H1 (cell line): Measurements from ENCODE around the gene IL36B. TPM values are rescaled to one million over a fixed set of nuclear protein-coding genes. Genes with fewer than 3 reads are reported as not detected.

Source experiments
- CTCF ChIA-PET: fragments of 300-600 bp; sonication (Branson Sonifier 250); formaldehyde crosslinking; loops from one replicate; lab custom pipeline; 2021; ENCODE audit not compliant: partially characterized antibody; lab: Charles Lee
- POLR2A ChIA-PET: fragments of 300-600 bp; sonication (Branson Sonifier 250); formaldehyde crosslinking; loops from one replicate; lab custom pipeline; 2021; ENCODE audit warnings: inconsistent platforms; ENCODE audit not compliant: partially characterized antibody; lab: Charles Lee
- DNase-seq, 2 experiments: peaks; one replicate each; pipeline versions ENCODE4 v3.0.0 to v3.0.0-alpha.2; 2010 to 2022; ENCODE audit warnings: low spot score in 2 of 2, low read depth in 1 of 2, mixed read lengths in 1 of 2
- FAIRE-seq: peaks from 2 replicates; lab custom pipeline; 2011; peaks lifted over from hg19 to GRCh38; lab: Jason Lieb, UNC
- H2AFZ ChIP-seq: 2 replicates; pipeline ENCODE4 v1.8.1; 2012; ENCODE audit warnings: low read length, inconsistent platforms
- H2AK5ac ChIP-seq: 2 replicates; pipeline ENCODE4 v1.6.1; 2013; ENCODE audit warnings: low read depth, low read length
- H2BK120ac ChIP-seq: replicated peaks from 2 replicates; pipeline ENCODE3; 2013; ENCODE audit warnings: low read depth, low read length, inconsistent platforms
- H2BK12ac ChIP-seq: 2 replicates; pipeline ENCODE4 v1.6.1; 2013; ENCODE audit warnings: low read depth, low read length
- H2BK15ac ChIP-seq: 2 replicates; pipeline ENCODE4 v1.6.1; 2013; ENCODE audit warnings: low read length
- H2BK20ac ChIP-seq: 2 replicates; pipeline ENCODE4 v1.6.1; 2013; ENCODE audit warnings: low read length
- H2BK5ac ChIP-seq: 2 replicates; pipeline ENCODE4 v1.6.1; 2013; ENCODE audit warnings: low read depth, low read length
- H3K14ac ChIP-seq: 2 replicates; pipeline ENCODE4 v1.6.1; 2013; ENCODE audit warnings: inconsistent platforms; ENCODE audit not compliant: insufficient read length
- H3K18ac ChIP-seq: 2 replicates; pipeline ENCODE4 v1.6.1; 2013; ENCODE audit warnings: low read length; ENCODE audit errors: extremely low read depth
- H3K23ac ChIP-seq: 2 replicates; pipeline ENCODE4 v1.6.1; 2013; ENCODE audit warnings: inconsistent platforms; ENCODE audit not compliant: insufficient read length
- H3K23me2 ChIP-seq: 2 replicates; pipeline ENCODE4 v1.6.1; 2013; ENCODE audit warnings: low read depth, low read length
- H3K27ac ChIP-seq: 2 replicates; pipeline ENCODE4 v1.6.1; 2011; ENCODE audit warnings: low read depth, low read length, inconsistent platforms
- H3K27me3 ChIP-seq, 4 experiments: replicated peaks in 1 of 4; 1 replicate in 1 of 4; 2 replicates in 3 of 4; pipeline versions ENCODE4 v1.6.1 to v1.8.1; 2011 to 2013; ENCODE audit warnings: low read length in 3 of 4, mild to moderate bottlenecking in 3 of 4, inconsistent platforms in 2 of 4, mixed read lengths in 2 of 4, moderate library complexity in 1 of 4; ENCODE audit not compliant: control insufficient read depth in 3 of 4, insufficient read depth in 3 of 4; ENCODE audit errors: extremely low read depth in 1 of 4
- H3K36me3 ChIP-seq, 4 experiments: 2 replicates each; pipeline versions ENCODE4 v1.6.1 to v1.8.1; 2011 to 2013; ENCODE audit warnings: mild to moderate bottlenecking in 4 of 4, low read length in 3 of 4, moderate library complexity in 2 of 4, control low read depth in 1 of 4, inconsistent platforms in 1 of 4; ENCODE audit not compliant: insufficient read depth in 4 of 4, control insufficient read depth in 2 of 4
- H3K4ac ChIP-seq: replicated peaks from 2 replicates; pipeline ENCODE3; 2013; ENCODE audit warnings: low read length, low read depth, mixed read lengths, inconsistent platforms; ENCODE audit not compliant: insufficient read length
- H3K4me1 ChIP-seq, 4 experiments: replicated peaks in 1 of 4; 1 replicate in 1 of 4; 2 replicates in 3 of 4; pipeline versions ENCODE4 v1.6.1 to v1.8.1; 2011 to 2013; ENCODE audit warnings: low read length in 3 of 4, inconsistent platforms in 2 of 4, mixed read lengths in 1 of 4; ENCODE audit not compliant: insufficient read depth in 4 of 4, control insufficient read depth in 3 of 4
- H3K4me2 ChIP-seq, 2 experiments: 2 replicates each; pipeline versions ENCODE4 v1.6.1 to v1.8.1; 2011 to 2013; ENCODE audit warnings: low read depth in 2 of 2, low read length in 2 of 2, control low read depth in 1 of 2, inconsistent platforms in 1 of 2, mild to moderate bottlenecking in 1 of 2; ENCODE audit not compliant: insufficient read depth in 1 of 2
- H3K4me3 ChIP-seq, 4 experiments: fragments of 200-600, 300-600 bp in 1 of 4; sonication (generic), shearing (Covaris generic), sonication (Bioruptor Twin) in 1 of 4; 2 replicates each; pipeline versions ENCODE4 v1.5.1 to v1.8.1; 2011 to 2016; ENCODE audit warnings: low read length in 4 of 4, low read depth in 3 of 4, control low read depth in 2 of 4, inconsistent platforms in 2 of 4, mild to moderate bottlenecking in 2 of 4, mixed read lengths in 1 of 4, moderate library complexity in 1 of 4; ENCODE audit not compliant: insufficient read depth in 2 of 4; ENCODE audit errors: extremely low read depth in 1 of 4
- H3K56ac ChIP-seq: replicated peaks from 2 replicates; pipeline ENCODE3; 2013; ENCODE audit warnings: low read depth, mild to moderate bottlenecking, mixed read lengths, low read length, inconsistent platforms; ENCODE audit not compliant: insufficient read length
- H3K79me1 ChIP-seq: 2 replicates; pipeline ENCODE4 v1.6.1; 2013; ENCODE audit warnings: low read depth, low read length, control low read depth
- H3K79me2 ChIP-seq, 2 experiments: 2 replicates each; pipeline versions ENCODE4 v1.6.1 to v1.8.1; 2012 to 2013; ENCODE audit warnings: low read length in 2 of 2, mild to moderate bottlenecking in 2 of 2, inconsistent platforms in 1 of 2; ENCODE audit not compliant: insufficient read depth in 2 of 2, control insufficient read depth in 1 of 2
- H3K9ac ChIP-seq, 4 experiments: replicated peaks in 1 of 4; 1 replicate in 1 of 4; 2 replicates in 3 of 4; pipeline versions ENCODE4 v1.6.1 to v1.8.1; 2011 to 2013; ENCODE audit warnings: low read depth in 3 of 4, low read length in 3 of 4, control low read depth in 2 of 4, mild to moderate bottlenecking in 2 of 4, moderate library complexity in 2 of 4, inconsistent platforms in 1 of 4; ENCODE audit errors: extremely low read depth in 1 of 4
- H3K9me3 ChIP-seq, 2 experiments: 2 replicates each; pipeline versions ENCODE4 v1.6.1 to v1.8.1; 2012 to 2013; ENCODE audit warnings: mild to moderate bottlenecking in 2 of 2, moderate library complexity in 2 of 2, control low read depth in 1 of 2, inconsistent platforms in 1 of 2, low read depth in 1 of 2, low read length in 1 of 2, mixed read lengths in 1 of 2; ENCODE audit not compliant: insufficient read depth in 2 of 2
- H4K20me1 ChIP-seq, 2 experiments: replicated peaks in 1 of 2; 2 replicates each; pipeline versions ENCODE3 to v1.8.1; 2011 to 2013; ENCODE audit warnings: inconsistent platforms in 2 of 2, low read length in 2 of 2, mild to moderate bottlenecking in 1 of 2; ENCODE audit not compliant: insufficient read depth in 2 of 2, control insufficient read depth in 1 of 2
- H4K5ac ChIP-seq: 2 replicates; pipeline ENCODE4 v1.6.1; 2013; ENCODE audit warnings: low read length, low read depth, mixed read lengths, inconsistent platforms; ENCODE audit not compliant: insufficient read length
- H4K8ac ChIP-seq: 2 replicates; pipeline ENCODE4 v1.8.0; 2013; ENCODE audit warnings: mild to moderate bottlenecking, moderate library complexity, low read length, inconsistent platforms; ENCODE audit not compliant: insufficient read depth; ENCODE audit errors: extremely low read depth
- H4K91ac ChIP-seq: replicated peaks from 2 replicates; pipeline ENCODE3; 2013; ENCODE audit warnings: low read length, mixed read lengths, inconsistent platforms; ENCODE audit not compliant: insufficient read length
- EZH2 ChIP-seq: fragments of 200-600 bp; sonication (generic); IDR thresholded peaks from 2 replicates; pipeline ENCODE4 v1.7.1; 2012; ENCODE audit warnings: low read depth, mild to moderate bottlenecking, moderate library complexity, low read length, inconsistent platforms; ENCODE audit not compliant: severe bottlenecking
- FOSL1 ChIP-seq: IDR thresholded peaks from 2 replicates; pipeline ENCODE4 v1.6.1; 2011; ENCODE audit warnings: mild to moderate bottlenecking, low read depth, low read length, moderate library complexity; ENCODE audit not compliant: insufficient read depth
- JUN ChIP-seq: IDR thresholded peaks from 2 replicates; pipeline ENCODE4 v1.6.1; 2011; ENCODE audit warnings: low read depth, mild to moderate bottlenecking, improper control_type of control experiment, low read length
- JUND ChIP-seq: IDR thresholded peaks from 2 replicates; pipeline ENCODE4 v1.6.1; 2011; ENCODE audit warnings: mild to moderate bottlenecking, improper control_type of control experiment, low read length
- KDM1A ChIP-seq: fragments of 200-600, 300-600 bp; sonication (generic); IDR thresholded peaks from 2 replicates; pipeline ENCODE4 v1.7.1; 2016; ENCODE audit warnings: mild to moderate bottlenecking, low read length, borderline replicate concordance
- KDM4A ChIP-seq: IDR thresholded peaks from one replicate; pipeline ENCODE4 v1.7.1; 2012; ENCODE audit warnings: low read depth, mild to moderate bottlenecking, moderate library complexity, low read length, inconsistent platforms; ENCODE audit not compliant: severe bottlenecking
- SIRT6 ChIP-seq: IDR thresholded peaks from one replicate; pipeline ENCODE4 v1.7.1; 2012; ENCODE audit warnings: low read length, inconsistent platforms
- SP2 ChIP-seq: IDR thresholded peaks from 2 replicates; pipeline ENCODE4 v1.6.1; 2012; ENCODE audit warnings: mild to moderate bottlenecking, low read length, inconsistent platforms
- WGBS, 2 experiments: shearing (Covaris generic) in 1 of 2; methylation state at CpG; one replicate each; pipeline versions ENCODE4 v1.1.6 to v1.1.7; 2013 to 2015; ENCODE audit warnings: low lambda C conversion rate in 2 of 2, mixed read lengths in 2 of 2, inconsistent platforms in 1 of 2, low coverage in 1 of 2, missing lambda C conversion rate in 1 of 2; ENCODE audit not compliant: insufficient replicate concordance in 2 of 2, insufficient coverage in 1 of 2, insufficient read length in 1 of 2; ENCODE audit errors: extremely low coverage in 1 of 2, missing lambda C conversion rate in 1 of 2; 5-methylcytosine and 5-hydroxymethylcytosine counted together
- polyA plus RNA-seq, 7 experiments: library from polyadenylated mRNA; depleted of rRNA in 3 of 7; stranded (reverse) in 5 of 7; unstranded in 2 of 7; fragments of >200 nt in 5 of 7; fragments of 200-250 nt in 2 of 7; gene quantifications; 1 replicate in 5 of 7; 2 replicates in 1 of 7; 4 replicates in 1 of 7; pipeline versions ENCODE4 v1.2.1 to v1.2.3, GENCODE V29; 2011 to 2013; ENCODE audit warnings: missing spikeins in 2 of 7, mixed read lengths in 2 of 7
- total RNA-seq: library from RNA; stranded (reverse); fragmentation: NEBNext Ultra II Directional; extraction: Animal tissue kit (Norgen Biotek cat#: 25700); gene quantifications from 2 replicates; pipeline ENCODE4 v1.2.1, GENCODE V29; 2021
- TF ChIP-seq, protein P1 (sequence below): IDR thresholded peaks from 2 replicates; pipeline ENCODE4 v1.6.1; 2011; ENCODE audit warnings: low read length, improper control_type of control experiment

Gene IL36B
- total and polyA plus RNA-seq, 2 of the 8 experiments (the other 6 are each of a cell fraction or from before 2014, with no cell fraction given): not detected

- no peak overlapping the region for H3K4me2 ChIP-seq
- POLR2A ChIA-PET: no interaction called here
- TF ChIP-seq JUND (no peak), EZH2 (no peak), KDM1A (no peak), FOSL1 (no peak), JUN (no peak), KDM4A (no peak), SP2 (no peak), SIRT6 (no peak)
- TF ChIP-seq, protein P1, sequence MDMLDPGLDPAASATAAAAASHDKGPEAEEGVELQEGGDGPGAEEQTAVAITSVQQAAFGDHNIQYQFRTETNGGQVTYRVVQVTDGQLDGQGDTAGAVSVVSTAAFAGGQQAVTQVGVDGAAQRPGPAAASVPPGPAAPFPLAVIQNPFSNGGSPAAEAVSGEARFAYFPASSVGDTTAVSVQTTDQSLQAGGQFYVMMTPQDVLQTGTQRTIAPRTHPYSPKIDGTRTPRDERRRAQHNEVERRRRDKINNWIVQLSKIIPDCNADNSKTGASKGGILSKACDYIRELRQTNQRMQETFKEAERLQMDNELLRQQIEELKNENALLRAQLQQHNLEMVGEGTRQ: no peak
- TF ChIP-seq, all 59 proteins: peak for 0
- Histone ChIP-seq H4K5ac (no peak overlapping the region), H3K27me3 (no peaks in the 10 kb centered on the region), H3K14ac (no peak overlapping the region), H2BK5ac (no peak overlapping the region), H2AFZ (no peak overlapping the region), H2BK12ac (no peak overlapping the region), H2BK120ac (no peak overlapping the region), H3K18ac (no peak overlapping the region), H2AK5ac (no peak overlapping the region), H3K36me3 (no peaks in the 10 kb centered on the region), H2BK15ac (no peak overlapping the region), H2BK20ac (no peak overlapping the region), H3K23ac (no peak overlapping the region), H3K79me1 (no peaks in the 10 kb centered on the region), H3K27ac (no peak overlapping the region), H4K20me1 (no peaks in the 10 kb centered on the region), H3K9me3 (peaks cover 0 to 4% of the 10 kb centered on the region in 2 experiments; a peak in 1 of 4 replicates), H3K9ac (no peak overlapping the region), H3K4me1 (no peaks in the 10 kb centered on the region), H4K91ac (no peak overlapping the region), H4K8ac (no peak overlapping the region), H3K23me2 (no peaks in the 10 kb centered on the region), H3K4ac (no peak overlapping the region), H3K4me3 (no peak overlapping the region), H3K79me2 (no peaks in the 10 kb centered on the region), H3K56ac (no peak overlapping the region)
- DNase-seq (no peak), FAIRE-seq (no peak)
- 66% methylated on average over 4 of the region's 4 CpGs; no CpG with 5 or more reads in 1 of the 2 experiments for WGBS, 2 experiments
- CTCF ChIA-PET: interaction anchor here (0.9 to 1.1 kb wide), 2 partner anchors 59 to 177 kb away, joined by 3 to 4 read pairs; no protein-coding TSS in a partner anchor
Measured at GRCh38 chr2:113021312-113021711, 31.4 kb downstream of the IL36B start.
